Measurements from ENCODE around the gene MRPL12.

- TF ChIP-seq CTCF (IDR thresholded peaks at IDR 0.05; ENCODE audit: low read length) (no peak), EZH2 (IDR thresholded peaks at IDR 0.05; ENCODE audit: borderline replicate concordance, low read length) (no peak)
These were observed 19.4 kb upstream of the MRPL12 start, which contains the start of the genes ARL16 and HGS for GRCh38 chr17:81683584-81684441.

All from OCI-LY1 (cell line).